ENCODE measurements around the gene RAX2. TPM values are rescaled to one million over a fixed set of nuclear protein-coding genes. Genes with fewer than 3 reads are reported as not detected.

The RAX2 gene
- total and polyA plus RNA-seq, 2 of the 8 experiments (the other 6 are each of a cell fraction or from before 2014, with no cell fraction given), result 0.08 TPM; not detected in 1

GRCh38 chr19:3733549-3734309 is 38.3 kb downstream of the RAX2 start:
- no peak overlapping the region for H4K91ac ChIP-seq (replicated peaks; ENCODE audit: insufficient read length, low read length)
- H3K4me1 ChIP-seq (replicated peaks in 1 of 4; ENCODE audit: control insufficient read depth in 3 of 4, insufficient read depth in 4 of 4, low read length in 3 of 4), result no peaks in the 10 kb centered on the region
- H3K79me1 ChIP-seq (ENCODE audit: low read depth, low read length), result no peaks in the 10 kb centered on the region
- POLR2A ChIA-PET (ENCODE audit: partially characterized antibody), result interaction anchor here (1.7 kb wide), 1 partner anchor 13 kb away, joined by 4 read pairs; no protein-coding TSS in a partner anchor
- FAIRE-seq (no peak), DNase-seq (ENCODE audit: low read depth in 1 of 2, low spot score in 2 of 2) (no peak)
- no peak overlapping the region for H3K27ac ChIP-seq (ENCODE audit: low read depth, low read length)
- no peak overlapping the region for H2BK20ac ChIP-seq (ENCODE audit: low read length)
- no peak overlapping the region for H2BK12ac ChIP-seq (ENCODE audit: low read depth, low read length)
- no peak overlapping the region for H3K4ac ChIP-seq (replicated peaks; ENCODE audit: insufficient read length, low read depth, low read length)
- no peak overlapping the region for H4K8ac ChIP-seq (ENCODE audit: extremely low read depth, insufficient read depth, low read length)
- no peak overlapping the region for H4K5ac ChIP-seq (ENCODE audit: insufficient read length, low read depth, low read length)
- H3K27me3 ChIP-seq (replicated peaks in 1 of 4; ENCODE audit: control insufficient read depth in 3 of 4, extremely low read depth in 1 of 4, insufficient read depth in 3 of 4, low read length in 3 of 4), result no peaks in the 10 kb centered on the region
- WGBS, 2 experiments (ENCODE audit: extremely low coverage in 1 of 2, insufficient coverage in 1 of 2, insufficient read length in 1 of 2, insufficient replicate concordance in 2 of 2, low coverage in 1 of 2, low lambda C conversion rate in 2 of 2, missing lambda C conversion rate in 1 of 2), result 93% methylated on average over 20 of the region's 20 CpGs; no CpG with 5 or more reads in 1 of the 2 experiments
- no peak for TF ChIP-seq BCL11A (IDR thresholded peaks at IDR 0.05; ENCODE audit: low read depth in 2 of 2, low read length in 2 of 2)
- TF ChIP-seq SRF (IDR thresholded peaks at IDR 0.05; ENCODE audit: low read depth, low read length), result no peak
- no peak for TF ChIP-seq KDM1A (IDR thresholded peaks at IDR 0.05; ENCODE audit: borderline replicate concordance, low read length)
- no peak for TF ChIP-seq CEBPB (IDR thresholded peaks at IDR 0.05; ENCODE audit: low read depth, low read length)
- TF ChIP-seq SIN3A (conservative IDR thresholded peaks at IDR 0.05 in 1 of 2, IDR thresholded peaks at IDR 0.05 in 1 of 2; ENCODE audit: low read depth in 1 of 2, low read length in 2 of 2), result no peak
- TF ChIP-seq SIX5 (IDR thresholded peaks at IDR 0.05; ENCODE audit: low read depth, low read length), result no peak
- TF ChIP-seq EP300 (IDR thresholded peaks at IDR 0.05; ENCODE audit: borderline replicate concordance in 1 of 2, low read depth in 2 of 2, low read length in 2 of 2), result no peak
- H3K23me2 ChIP-seq (ENCODE audit: low read depth, low read length), result no peaks in the 10 kb centered on the region
- no peak overlapping the region for H3K4me2 ChIP-seq (ENCODE audit: insufficient read depth in 1 of 2, low read depth in 2 of 2, low read length in 2 of 2)
- no peaks in the 10 kb centered on the region for H3K79me2 ChIP-seq (ENCODE audit: control insufficient read depth in 1 of 2, insufficient read depth in 2 of 2, low read length in 2 of 2)
- H2BK15ac ChIP-seq (ENCODE audit: low read length), result no peak overlapping the region
- no peak overlapping the region for H2BK5ac ChIP-seq (ENCODE audit: low read depth, low read length)
- peaks cover 0 to 3% of the 10 kb centered on the region in 2 experiments for H4K20me1 ChIP-seq (replicated peaks in 1 of 2; ENCODE audit: control insufficient read depth in 1 of 2, insufficient read depth in 2 of 2, low read length in 2 of 2)
- CTCF ChIA-PET (ENCODE audit: partially characterized antibody), result interaction anchor here (1.1 to 1.2 kb wide), 2 partner anchors 9 to 13 kb away, joined by 3 to 4 read pairs; no protein-coding TSS in a partner anchor
- no peak overlapping the region for H2AK5ac ChIP-seq (ENCODE audit: low read depth, low read length)
- no peak overlapping the region for H3K9ac ChIP-seq (replicated peaks in 1 of 4; ENCODE audit: extremely low read depth in 1 of 4, low read depth in 3 of 4, low read length in 3 of 4)
- H2AFZ ChIP-seq (ENCODE audit: low read length), result no peak overlapping the region
- H3K56ac ChIP-seq (replicated peaks; ENCODE audit: insufficient read length, low read depth, low read length), result no peak overlapping the region
- no peak overlapping the region for H3K14ac ChIP-seq (ENCODE audit: insufficient read length)
- no peak overlapping the region for H3K23ac ChIP-seq (ENCODE audit: insufficient read length)
- no peak overlapping the region for H3K18ac ChIP-seq (ENCODE audit: extremely low read depth, low read length)
- no peak overlapping the region for H2BK120ac ChIP-seq (replicated peaks; ENCODE audit: low read depth, low read length)
- peaks cover 0 to 7% (median 3%) of the 10 kb centered on the region in 4 experiments; a peak in 5 of 8 replicates for H3K36me3 ChIP-seq (ENCODE audit: control insufficient read depth in 2 of 4, insufficient read depth in 4 of 4, low read length in 3 of 4)
- no peaks in the 10 kb centered on the region for H3K9me3 ChIP-seq (ENCODE audit: insufficient read depth in 2 of 2, low read depth in 1 of 2, low read length in 1 of 2)
- no peak overlapping the region for H3K4me3 ChIP-seq (ENCODE audit: extremely low read depth in 1 of 4, insufficient read depth in 2 of 4, low read depth in 3 of 4, low read length in 4 of 4)
